HCT116 (cell line): Measurements from ENCODE around the gene PAQR8. TPM values are rescaled to one million over a fixed set of nuclear protein-coding genes. Genes with fewer than 3 reads are reported as not detected.

Experiments used
- ATAC-seq: fragments of 200-7000 bp; cut with Tn5 transposase; 2 replicates; pipeline ENCODE4 v1.9.1; 2020; ENCODE audit warnings: mild to moderate bottlenecking, moderate library complexity
- BruUV-seq: library from RNA; stranded (reverse); fragments of 400-500 nt; replicated peaks from 2 replicates; lab custom pipeline; 2021; lab: Mats Ljungman, UMichigan
- CTCF ChIA-PET: fragments of 300-600 bp; sonication (Branson Sonifier 250); formaldehyde crosslinking; loops from one replicate; lab custom pipeline; 2021; ENCODE audit warnings: antibody characterized with exemption; lab: Charles Lee
- POLR2A ChIA-PET: fragments of 300-600, 350-600 bp; sonication (Branson Sonifier 250); formaldehyde crosslinking; loops from one replicate; lab custom pipeline; 2021; ENCODE audit warnings: antibody characterized with exemption; lab: Charles Lee
- RAD21 ChIA-PET, 2 experiments: fragments of 300-600 bp; sonication (Branson Sonifier 250); formaldehyde crosslinking; loops; one replicate each; lab custom pipeline; 2023; ENCODE audit warnings: low total read pairs in 2 of 2; ENCODE audit not compliant: uncharacterized antibody in 2 of 2, unreplicated experiment in 2 of 2, low non-redundant PET in 1 of 2; lab: Charles Lee
- DNase-seq: peaks from one replicate; pipeline ENCODE4 v3.0.0-alpha.2; 2010; ENCODE audit warnings: low read depth, low spot score
- H2AFZ ChIP-seq: fragments of 200-600 bp; shearing (Covaris generic), sonication (generic); 2 replicates; pipeline ENCODE4 v1.6.1; 2017; ENCODE audit warnings: low read depth, mixed run types, mixed read lengths, antibody characterized with exemption, low read length; ENCODE audit not compliant: poor library complexity, severe bottlenecking
- H3K27ac ChIP-seq: 2 replicates; pipeline ENCODE4 v1.5.1; 2012; ENCODE audit warnings: low read depth, low read length
- H3K27me3 ChIP-seq: fragments of 200-600 bp; sonication (generic); 2 replicates; pipeline ENCODE4 v1.6.1; 2016; ENCODE audit warnings: mixed run types, low read length, mixed read lengths; ENCODE audit not compliant: insufficient read depth
- H3K36me3 ChIP-seq, 2 experiments: fragments of 200-500 bp in 1 of 2; fragments of 200-600 bp in 1 of 2; sonication (Bioruptor generic) in 1 of 2; sonication (generic) in 1 of 2; 2 replicates each; pipeline versions ENCODE4 v1.5.1 to v1.6.1; 2014 to 2016; ENCODE audit warnings: low read length in 2 of 2, inconsistent platforms in 1 of 2, mixed read lengths in 1 of 2, mixed run types in 1 of 2; ENCODE audit not compliant: insufficient read depth in 2 of 2, control insufficient read depth in 1 of 2
- H3K4me1 ChIP-seq, 2 experiments: fragments of 200-600 bp in 1 of 2; sonication (generic) in 1 of 2; 2 replicates each; pipeline versions ENCODE4 v1.5.1 to v1.6.1; 2012 to 2017; ENCODE audit warnings: low read length in 2 of 2, inconsistent platforms in 1 of 2, mild to moderate bottlenecking in 1 of 2, mixed read lengths in 1 of 2, mixed run types in 1 of 2, moderate library complexity in 1 of 2; ENCODE audit not compliant: insufficient read depth in 2 of 2, control insufficient read depth in 1 of 2
- H3K4me2 ChIP-seq: fragments of 200-600 bp; sonication (generic); 2 replicates; pipeline ENCODE4 v1.6.1; 2017; ENCODE audit warnings: mixed run types, low read length, mixed read lengths
- H3K4me3 ChIP-seq, 2 experiments: fragments of 200-600 bp in 1 of 2; sonication (generic) in 1 of 2; replicated peaks in 1 of 2; 2 replicates each; pipeline ENCODE4 v1.5.1; 2011 to 2016; ENCODE audit warnings: low read length in 2 of 2, control low read depth in 1 of 2, low read depth in 1 of 2, mild to moderate bottlenecking in 1 of 2, mixed read lengths in 1 of 2, mixed run types in 1 of 2
- H3K79me2 ChIP-seq: fragments of 200-600 bp; sonication (generic); 2 replicates; pipeline ENCODE4 v1.6.1; 2017; ENCODE audit warnings: mild to moderate bottlenecking, mixed run types, low read length, moderate library complexity, mixed read lengths; ENCODE audit not compliant: insufficient read depth
- H3K9ac ChIP-seq: fragments of 200-600 bp; sonication (generic); 2 replicates; pipeline ENCODE4 v1.6.1; 2016; ENCODE audit warnings: low read length, mixed read lengths
- H3K9me2 ChIP-seq: fragments of 200-600 bp; sonication (generic), shearing (Covaris generic); 2 replicates; pipeline ENCODE4 v1.6.1; 2017; ENCODE audit warnings: mixed run types, mild to moderate bottlenecking, moderate library complexity; ENCODE audit not compliant: insufficient read depth
- H3K9me3 ChIP-seq, 2 experiments: fragments of 200-500 bp in 1 of 2; fragments of 200-600 bp in 1 of 2; sonication (Bioruptor generic) in 1 of 2; sonication (generic) in 1 of 2; 2 replicates each; pipeline ENCODE4 v1.6.1; 2014 to 2017; ENCODE audit warnings: low read length in 2 of 2, mixed read lengths in 2 of 2, inconsistent platforms in 1 of 2, low read depth in 1 of 2, mild to moderate bottlenecking in 1 of 2, mixed run types in 1 of 2, moderate library complexity in 1 of 2; ENCODE audit not compliant: control insufficient read depth in 1 of 2, insufficient read depth in 1 of 2
- H4K20me1 ChIP-seq: fragments of 200-600 bp; sonication (generic), shearing (Covaris generic); 2 replicates; pipeline ENCODE4 v1.6.1; 2017; ENCODE audit warnings: mixed run types, mild to moderate bottlenecking, moderate library complexity; ENCODE audit not compliant: insufficient read depth
- EZH2 ChIP-seq: fragments of 200-600 bp; sonication (generic); IDR thresholded peaks from 2 replicates; pipeline ENCODE4 v1.6.1; 2017; ENCODE audit warnings: antibody characterized with exemption, mixed run types
- EZH2phosphoT487 ChIP-seq: fragments of 200-600 bp; IDR thresholded peaks from 2 replicates; pipeline ENCODE4 v1.6.1; 2018; ENCODE audit warnings: antibody characterized with exemption, borderline replicate concordance
- FOSL1 ChIP-seq: IDR thresholded peaks from 2 replicates; pipeline ENCODE4 v1.6.1; 2012; ENCODE audit warnings: low read depth
- JUND ChIP-seq: IDR thresholded peaks from 2 replicates; pipeline ENCODE4 v1.6.1; 2012
- POLR2A ChIP-seq: IDR thresholded peaks from 2 replicates; pipeline ENCODE4 v1.7.0; 2011; ENCODE audit warnings: borderline replicate concordance; ENCODE audit not compliant: insufficient read depth, insufficient read length; ENCODE audit errors: extremely low read depth
- SIN3A ChIP-seq: IDR thresholded peaks from 2 replicates; pipeline ENCODE4 v1.6.1; 2012; ENCODE audit warnings: low read depth
- TCF7L2 ChIP-seq: IDR thresholded peaks from 2 replicates; pipeline ENCODE4 v1.7.0; 2011; ENCODE audit warnings: borderline replicate concordance, inconsistent platforms; ENCODE audit not compliant: insufficient read depth, insufficient read length; ENCODE audit errors: extremely low read depth
- intact Hi-C: fragments of 100-400 bp; cut with micrococcal nuclease; formaldehyde crosslinking; loops from 2 replicates; pipeline ENCODE4 v1.10.0; 2022
- total RNA-seq: library from RNA; stranded (reverse); gene quantifications from one replicate; pipeline ENCODE4 v1.2.1, GENCODE V29; 2021; ENCODE audit not compliant: unreplicated experiment
- TF ChIP-seq, protein P1 (sequence below): IDR thresholded peaks from 2 replicates; pipeline ENCODE4 v1.6.1; 2012

Gene PAQR8
- total RNA-seq, 1 experiment from 2014 or later = 5.9 TPM

DNA sequence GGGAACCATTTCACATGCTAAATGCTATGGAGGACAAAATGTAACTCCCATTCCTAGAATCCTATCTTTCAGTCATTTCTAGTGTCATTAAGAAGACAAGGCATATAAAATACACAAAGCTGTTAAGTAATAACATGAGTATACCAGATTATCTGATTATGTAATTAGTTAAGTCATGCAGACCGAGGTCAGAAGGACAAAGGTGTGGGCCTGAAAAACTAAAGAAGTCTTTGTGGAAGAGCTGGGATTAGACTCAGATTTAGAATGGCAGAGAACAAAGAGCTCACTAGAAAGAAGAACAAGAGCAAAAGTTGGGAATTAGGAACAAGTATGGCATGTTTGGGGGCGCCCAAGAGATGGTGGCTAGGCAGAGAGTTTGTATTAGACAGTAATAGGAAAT is 95.1 kb downstream of the PAQR8 start:
- H3K4me1 ChIP-seq = peaks cover 6 to 14% of the 10 kb centered on the region in 2 experiments; a peak in 3 of 4 replicates
- intact Hi-C loops = no loop called here
- H3K4me2 ChIP-seq = no peak overlapping the region
- H3K4me3 ChIP-seq = no peak overlapping the region
- no peaks in the 10 kb centered on the region for H3K36me3 ChIP-seq
- ChIA-PET RAD21 (no interaction called here), CTCF (no interaction called here), POLR2A (no interaction called here)
- no peaks in the 10 kb centered on the region for H3K9me2 ChIP-seq
- DNase-seq (no peak), ATAC-seq (no peak)
- TF ChIP-seq EZH2phosphoT487 (no peak), JUND (no peak), FOSL1 (no peak), TCF7L2 (no peak), EZH2 (no peak), SIN3A (no peak), POLR2A (no peak)
- TF ChIP-seq, protein P1, sequence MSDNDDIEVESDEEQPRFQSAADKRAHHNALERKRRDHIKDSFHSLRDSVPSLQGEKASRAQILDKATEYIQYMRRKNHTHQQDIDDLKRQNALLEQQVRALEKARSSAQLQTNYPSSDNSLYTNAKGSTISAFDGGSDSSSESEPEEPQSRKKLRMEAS = no peak
- no peaks in the 10 kb centered on the region for H3K79me2 ChIP-seq
- no peak overlapping the region for H3K27ac ChIP-seq
- no peaks in the 10 kb centered on the region for H3K27me3 ChIP-seq
- BruUV-seq = no TSS peak
- no peak overlapping the region for H2AFZ ChIP-seq
- no peaks in the 10 kb centered on the region for H4K20me1 ChIP-seq
- H3K9ac ChIP-seq = no peak overlapping the region
- no peaks in the 10 kb centered on the region for H3K9me3 ChIP-seq

Other genes with a start within 250 kb of the PAQR8 start
- not detected for gene IL17A, start 175.8 kb upstream of the PAQR8 start, total RNA-seq
- not detected for gene IL17F, start 117.7 kb upstream of the PAQR8 start, total RNA-seq
- gene MCM3, start 77.4 kb upstream of the PAQR8 start, total RNA-seq = 191 TPM
- 12.4 TPM for gene EFHC1, start 58.2 kb downstream of the PAQR8 start, total RNA-seq
- 21.3 TPM for gene TRAM2, start 214.9 kb downstream of the PAQR8 start, total RNA-seq